Endodermal cell (in vitro differentiated cells): ENCODE measurements around the gene RNF220. TPM values are rescaled to one million over a fixed set of nuclear protein-coding genes. Genes with fewer than 3 reads are reported as not detected.

Source experiments
- DNase-seq: peaks from one replicate; pipeline ENCODE4 v3.0.0-alpha.2; 2017
- H3K27ac ChIP-seq: 2 replicates; pipeline ENCODE4 v1.5.1; 2013; ENCODE audit warnings: mild to moderate bottlenecking, low read depth, low read length, moderate library complexity
- H3K27me3 ChIP-seq: 2 replicates; pipeline ENCODE4 v1.6.1; 2013; ENCODE audit warnings: mild to moderate bottlenecking, low read length, moderate library complexity; ENCODE audit not compliant: insufficient read depth, control insufficient read depth, poor library complexity, severe bottlenecking
- H3K36me3 ChIP-seq: 2 replicates; pipeline ENCODE4 v1.7.0; 2013; ENCODE audit warnings: mild to moderate bottlenecking, low read length, moderate library complexity; ENCODE audit not compliant: control insufficient read depth, insufficient read depth
- H3K4me1 ChIP-seq: one replicate; pipeline ENCODE4 v1.7.0; 2013; ENCODE audit warnings: low read length; ENCODE audit not compliant: control insufficient read depth, insufficient read depth
- H3K4me3 ChIP-seq: 2 replicates; pipeline ENCODE4 v1.5.1; 2013; ENCODE audit warnings: mild to moderate bottlenecking, low read length, moderate library complexity
- H3K9ac ChIP-seq: 2 replicates; pipeline ENCODE4 v1.6.1; 2013; ENCODE audit warnings: mild to moderate bottlenecking, low read length, moderate library complexity; ENCODE audit not compliant: poor library complexity, severe bottlenecking; ENCODE audit errors: extremely low read depth
- H3K9me3 ChIP-seq: 2 replicates; pipeline ENCODE4 v1.6.1; 2013; ENCODE audit warnings: mild to moderate bottlenecking, low read length, moderate library complexity; ENCODE audit not compliant: control insufficient read depth
- H3K27ac Mint-ChIP-seq: 2 replicates; pipeline ENCODE4 v1.8.0; 2020; ENCODE audit warnings: mixed read lengths
- H3K27me3 Mint-ChIP-seq: 2 replicates; pipeline ENCODE4 v1.8.0; 2021; ENCODE audit warnings: mild to moderate bottlenecking, mixed read lengths; ENCODE audit not compliant: insufficient read depth
- H3K36me3 Mint-ChIP-seq: 2 replicates; pipeline ENCODE4 v1.8.0; 2020; ENCODE audit warnings: low read depth, mixed read lengths
- H3K4me1 Mint-ChIP-seq: 2 replicates; pipeline ENCODE4 v1.8.0; 2020; ENCODE audit warnings: mixed read lengths
- H3K4me3 Mint-ChIP-seq: 2 replicates; pipeline ENCODE4 v1.8.0; 2020; ENCODE audit warnings: mild to moderate bottlenecking, moderate library complexity, mixed read lengths
- H3K9me3 Mint-ChIP-seq: 2 replicates; pipeline ENCODE4 v1.8.0; 2020; ENCODE audit warnings: mild to moderate bottlenecking, mixed read lengths
- WGBS, 2 experiments: methylation state at CpG; one replicate each; pipeline versions ENCODE4 v1.1.5 to v1.1.7; 2013; ENCODE audit warnings: missing lambda C conversion rate in 2 of 2, mixed read lengths in 1 of 2; ENCODE audit not compliant: insufficient coverage in 1 of 2, insufficient read length in 1 of 2; 5-methylcytosine and 5-hydroxymethylcytosine counted together
- total RNA-seq, 2 donors: library from RNA; stranded (reverse); fragmentation: NEBNext Ultra II Directional in 1 of 2; extraction: Animal tissue kit (Norgen Biotek cat#: 25700) in 1 of 2; gene quantifications; 2 replicates in 1 of 2; 3 replicates in 1 of 2; pipeline ENCODE4 v1.2.1, GENCODE V29; 2021
- TF ChIP-seq, protein P1 (sequence below): fragments of 200-600 bp; sonication (generic); conservative IDR thresholded peaks from 2 replicates; pipeline ENCODE4 v1.5.0; 2021; ENCODE audit warnings: antibody characterized with exemption, mild to moderate bottlenecking

Gene RNF220
- total RNA-seq, 2 donors from 2014 or later = 94.6 to 95.5 TPM

DNA sequence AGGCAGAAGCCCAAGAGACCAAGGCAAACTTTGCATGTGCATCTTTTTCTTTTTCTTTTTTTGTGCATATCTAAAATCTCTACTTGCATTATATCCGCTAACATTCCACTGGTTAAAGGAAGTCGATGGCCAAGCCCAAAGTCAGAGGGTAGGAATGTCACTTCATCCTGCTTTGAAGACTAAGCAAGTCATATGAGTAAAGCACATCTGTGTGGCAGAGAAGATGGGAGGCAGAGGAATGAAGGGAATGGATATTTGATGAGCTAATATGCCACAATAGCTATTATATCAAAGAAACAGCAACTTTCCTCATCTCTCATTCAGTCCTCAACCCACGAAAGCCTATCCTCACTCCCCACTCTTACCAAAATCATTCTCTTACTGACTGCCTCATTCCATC is 59.3 kb downstream of the RNF220 start:
- Histone ChIP-seq H3K27ac (no peak overlapping the region), H3K9ac (no peak overlapping the region), H3K36me3 (no peaks in the 10 kb centered on the region), H3K9me3 (peaks cover 4% of the 10 kb centered on the region), H3K4me3 (no peak overlapping the region), H3K4me1 (no peaks in the 10 kb centered on the region), H3K27me3 (no peaks in the 10 kb centered on the region)
- WGBS, 2 experiments = 88 to 100% methylated on average over 3 of the region's 3 CpGs
- no peaks in the 10 kb centered on the region for H3K4me1 Mint-ChIP-seq
- no peak overlapping the region for H3K4me3 Mint-ChIP-seq
- no peaks in the 10 kb centered on the region for H3K9me3 Mint-ChIP-seq
- H3K36me3 Mint-ChIP-seq = no peaks in the 10 kb centered on the region
- no peak overlapping the region for H3K27ac Mint-ChIP-seq
- no peak for DNase-seq
- TF ChIP-seq, protein P1, sequence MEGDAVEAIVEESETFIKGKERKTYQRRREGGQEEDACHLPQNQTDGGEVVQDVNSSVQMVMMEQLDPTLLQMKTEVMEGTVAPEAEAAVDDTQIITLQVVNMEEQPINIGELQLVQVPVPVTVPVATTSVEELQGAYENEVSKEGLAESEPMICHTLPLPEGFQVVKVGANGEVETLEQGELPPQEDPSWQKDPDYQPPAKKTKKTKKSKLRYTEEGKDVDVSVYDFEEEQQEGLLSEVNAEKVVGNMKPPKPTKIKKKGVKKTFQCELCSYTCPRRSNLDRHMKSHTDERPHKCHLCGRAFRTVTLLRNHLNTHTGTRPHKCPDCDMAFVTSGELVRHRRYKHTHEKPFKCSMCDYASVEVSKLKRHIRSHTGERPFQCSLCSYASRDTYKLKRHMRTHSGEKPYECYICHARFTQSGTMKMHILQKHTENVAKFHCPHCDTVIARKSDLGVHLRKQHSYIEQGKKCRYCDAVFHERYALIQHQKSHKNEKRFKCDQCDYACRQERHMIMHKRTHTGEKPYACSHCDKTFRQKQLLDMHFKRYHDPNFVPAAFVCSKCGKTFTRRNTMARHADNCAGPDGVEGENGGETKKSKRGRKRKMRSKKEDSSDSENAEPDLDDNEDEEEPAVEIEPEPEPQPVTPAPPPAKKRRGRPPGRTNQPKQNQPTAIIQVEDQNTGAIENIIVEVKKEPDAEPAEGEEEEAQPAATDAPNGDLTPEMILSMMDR = no peak
- H3K27me3 Mint-ChIP-seq = peaks cover 15% of the 10 kb centered on the region

DNA sequence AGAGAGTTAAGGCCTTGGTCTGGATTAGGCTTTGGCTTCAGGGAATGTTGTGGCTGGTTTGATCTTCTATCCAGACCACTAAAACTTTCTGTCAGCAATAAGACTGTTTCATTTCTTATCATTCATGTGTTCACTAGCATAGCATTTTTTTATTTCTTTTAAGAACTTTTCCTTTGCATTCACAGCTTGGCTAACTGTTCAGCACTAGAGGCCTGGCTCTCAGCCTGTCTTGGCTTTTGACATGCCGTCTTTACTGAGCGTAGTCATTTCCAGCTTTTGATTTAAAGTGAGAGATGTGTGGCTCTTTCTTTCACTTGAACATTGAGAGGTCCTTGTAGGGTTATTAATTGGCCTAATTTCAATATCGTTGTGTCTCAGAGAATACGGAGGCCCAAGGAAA is 62.5 kb downstream of the RNF220 start:
- no peaks in the 10 kb centered on the region for H3K27me3 ChIP-seq
- H3K9ac ChIP-seq = no peak overlapping the region
- H3K4me1 Mint-ChIP-seq = no peaks in the 10 kb centered on the region
- TF ChIP-seq, protein P1 = no peak
- H3K4me1 ChIP-seq = no peaks in the 10 kb centered on the region
- no peak overlapping the region for H3K4me3 ChIP-seq
- H3K9me3 ChIP-seq = peaks cover 4% of the 10 kb centered on the region
- H3K36me3 ChIP-seq = no peaks in the 10 kb centered on the region
- H3K4me3 Mint-ChIP-seq = no peak overlapping the region
- 84 to 86% methylated on average over 3 to 4 of the region's 4 CpGs for WGBS, 2 experiments
- DNase-seq = no peak
- no peak overlapping the region for H3K27ac Mint-ChIP-seq
- peaks cover 11% of the 10 kb centered on the region for H3K27me3 Mint-ChIP-seq
- no peaks in the 10 kb centered on the region for H3K9me3 Mint-ChIP-seq
- no peak overlapping the region for H3K27ac ChIP-seq
- no peaks in the 10 kb centered on the region for H3K36me3 Mint-ChIP-seq

DNA sequence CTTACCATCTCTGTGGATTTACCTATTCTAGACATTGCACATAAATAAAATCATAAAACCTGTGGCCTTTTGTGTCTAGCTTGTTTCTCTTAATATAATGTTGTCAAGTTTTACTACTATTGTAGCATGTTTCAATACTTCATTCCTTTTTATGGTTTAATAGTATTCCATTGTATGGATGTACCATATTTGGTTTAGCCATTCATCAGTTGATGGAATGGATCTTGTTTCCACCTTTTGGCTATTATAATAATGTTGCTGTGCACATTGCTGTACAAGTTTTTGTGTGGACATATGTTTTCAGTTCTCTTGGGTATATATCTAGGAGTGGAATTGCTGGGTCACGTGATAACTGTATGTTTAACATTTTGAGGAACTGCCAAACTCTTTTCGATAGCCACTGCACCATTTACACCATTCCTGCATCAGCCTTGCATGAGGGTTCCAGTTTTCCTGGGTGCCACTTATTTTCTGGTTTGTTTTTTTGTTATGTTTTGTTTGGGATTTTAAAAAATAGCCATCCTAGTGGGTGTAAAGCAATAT is 66.9 kb downstream of the RNF220 start:
- H3K36me3 ChIP-seq = no peaks in the 10 kb centered on the region
- DNase-seq = no peak
- 87 to 100% methylated on average over 1 to 2 of the region's 2 CpGs for WGBS, 2 experiments
- no peak overlapping the region for H3K4me3 ChIP-seq
- no peak overlapping the region for H3K27ac Mint-ChIP-seq
- peaks cover 3% of the 10 kb centered on the region for H3K4me1 Mint-ChIP-seq
- H3K27ac ChIP-seq = no peak overlapping the region
- H3K27me3 Mint-ChIP-seq = peaks cover 5% of the 10 kb centered on the region
- TF ChIP-seq, protein P1 = no peak
- no peak overlapping the region for H3K4me3 Mint-ChIP-seq
- H3K9ac ChIP-seq = no peak overlapping the region
- no peaks in the 10 kb centered on the region for H3K9me3 ChIP-seq
- no peaks in the 10 kb centered on the region for H3K9me3 Mint-ChIP-seq
- no peaks in the 10 kb centered on the region for H3K4me1 ChIP-seq
- H3K36me3 Mint-ChIP-seq = no peaks in the 10 kb centered on the region
- no peaks in the 10 kb centered on the region for H3K27me3 ChIP-seq
